ENCODE measurements around the gene KIF21A.

KIF21A gene

GRCh38 chr12:39252628-39253027, 190.3 kb downstream of the KIF21A start:
- DNase-seq = no peak
